ENCODE data around the gene CDC123. TPM values are rescaled to one million over a fixed set of nuclear protein-coding genes. Genes with fewer than 3 reads are reported as not detected.
"Not testable (repeated sequence)": the region's sequence is repeated elsewhere in the genome, so short reads cannot be mapped to it uniquely, and the experiment has no call there.

The CDC123 gene
- total RNA-seq, 1 donor from 2014 or later, result 76.0 TPM

DNA sequence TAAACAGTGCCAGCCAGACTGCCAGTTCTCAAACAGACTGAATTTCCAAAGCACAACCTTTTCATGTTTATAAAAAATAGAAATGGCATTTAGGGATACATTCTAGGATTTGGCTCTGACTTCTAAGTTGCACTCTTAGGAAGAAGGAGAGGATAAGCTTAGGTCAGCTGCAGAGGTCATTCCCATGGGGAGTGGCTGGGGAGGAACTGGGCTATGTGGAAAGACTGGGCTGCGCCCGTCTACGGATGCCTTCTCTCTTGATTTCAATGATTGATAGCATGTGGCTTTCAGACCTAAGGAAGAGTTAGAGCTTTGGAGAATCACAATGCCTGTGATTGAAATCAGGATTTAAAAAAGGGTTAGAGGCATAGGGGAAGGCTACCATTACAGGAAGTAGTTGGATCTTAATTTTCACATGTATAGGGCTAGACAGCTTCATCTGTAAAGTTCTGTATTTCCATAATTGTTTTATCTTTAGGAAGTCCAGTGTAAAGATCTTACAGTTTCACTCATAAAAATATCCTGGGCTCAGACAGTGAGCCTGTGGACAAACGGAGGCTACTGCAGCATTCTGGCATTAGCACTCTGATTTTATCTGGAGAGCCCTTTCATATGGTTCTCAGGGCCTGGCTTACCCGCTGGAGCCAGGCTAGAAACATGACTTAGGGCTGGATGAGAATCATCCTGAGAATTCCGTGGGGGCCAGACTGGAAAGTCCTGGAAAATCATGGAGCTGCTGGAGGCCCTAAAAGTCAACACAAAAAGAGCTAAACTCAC, 29.8 kb upstream of the CDC123 start:
- DNase-seq, result no peak
- H3K4me3 Mint-ChIP-seq (ENCODE audit: unreplicated experiment), result no peak overlapping the region
- H3K27ac Mint-ChIP-seq (ENCODE audit: unreplicated experiment), result no peak overlapping the region
- no peaks in the 10 kb centered on the region for H3K9me3 Mint-ChIP-seq (ENCODE audit: unreplicated experiment)
- no peaks in the 10 kb centered on the region for H3K27me3 Mint-ChIP-seq (ENCODE audit: unreplicated experiment)
- peaks cover under 1% of the 10 kb centered on the region for H3K36me3 Mint-ChIP-seq (ENCODE audit: unreplicated experiment)
- H3K4me1 Mint-ChIP-seq (ENCODE audit: low read depth, unreplicated experiment), result no peaks in the 10 kb centered on the region
- TF ChIP-seq, protein P1, sequence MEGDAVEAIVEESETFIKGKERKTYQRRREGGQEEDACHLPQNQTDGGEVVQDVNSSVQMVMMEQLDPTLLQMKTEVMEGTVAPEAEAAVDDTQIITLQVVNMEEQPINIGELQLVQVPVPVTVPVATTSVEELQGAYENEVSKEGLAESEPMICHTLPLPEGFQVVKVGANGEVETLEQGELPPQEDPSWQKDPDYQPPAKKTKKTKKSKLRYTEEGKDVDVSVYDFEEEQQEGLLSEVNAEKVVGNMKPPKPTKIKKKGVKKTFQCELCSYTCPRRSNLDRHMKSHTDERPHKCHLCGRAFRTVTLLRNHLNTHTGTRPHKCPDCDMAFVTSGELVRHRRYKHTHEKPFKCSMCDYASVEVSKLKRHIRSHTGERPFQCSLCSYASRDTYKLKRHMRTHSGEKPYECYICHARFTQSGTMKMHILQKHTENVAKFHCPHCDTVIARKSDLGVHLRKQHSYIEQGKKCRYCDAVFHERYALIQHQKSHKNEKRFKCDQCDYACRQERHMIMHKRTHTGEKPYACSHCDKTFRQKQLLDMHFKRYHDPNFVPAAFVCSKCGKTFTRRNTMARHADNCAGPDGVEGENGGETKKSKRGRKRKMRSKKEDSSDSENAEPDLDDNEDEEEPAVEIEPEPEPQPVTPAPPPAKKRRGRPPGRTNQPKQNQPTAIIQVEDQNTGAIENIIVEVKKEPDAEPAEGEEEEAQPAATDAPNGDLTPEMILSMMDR (IDR thresholded peaks at IDR 0.05; ENCODE audit: partially characterized antibody, unreplicated experiment), result no peak

DNA sequence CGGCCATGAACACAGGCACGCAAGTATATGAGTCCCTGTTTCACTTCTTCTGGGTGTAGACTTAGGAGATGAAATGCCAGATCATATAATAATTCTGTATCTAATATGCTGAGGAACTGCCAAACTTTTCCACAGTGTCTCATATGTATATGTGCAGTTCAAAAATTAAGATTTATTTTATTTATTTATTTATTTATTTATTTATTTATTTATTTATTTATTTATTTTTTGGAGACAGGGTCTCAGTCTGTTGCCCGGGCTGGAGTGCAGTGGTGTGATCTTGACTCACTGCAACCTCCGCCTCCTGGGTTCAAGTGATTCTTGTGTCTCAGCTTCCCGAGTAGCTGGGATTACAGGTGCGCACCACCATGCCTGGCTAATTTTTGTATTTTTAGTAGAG, 24.5 kb upstream of the CDC123 start:
- not testable (repeated sequence) for H3K9me3 Mint-ChIP-seq (ENCODE audit: unreplicated experiment); H3K36me3 Mint-ChIP-seq (ENCODE audit: unreplicated experiment); H3K4me3 Mint-ChIP-seq (ENCODE audit: unreplicated experiment); H3K27ac Mint-ChIP-seq (ENCODE audit: unreplicated experiment); DNase-seq; H3K27me3 Mint-ChIP-seq (ENCODE audit: unreplicated experiment); H3K4me1 Mint-ChIP-seq (ENCODE audit: low read depth, unreplicated experiment)

DNA sequence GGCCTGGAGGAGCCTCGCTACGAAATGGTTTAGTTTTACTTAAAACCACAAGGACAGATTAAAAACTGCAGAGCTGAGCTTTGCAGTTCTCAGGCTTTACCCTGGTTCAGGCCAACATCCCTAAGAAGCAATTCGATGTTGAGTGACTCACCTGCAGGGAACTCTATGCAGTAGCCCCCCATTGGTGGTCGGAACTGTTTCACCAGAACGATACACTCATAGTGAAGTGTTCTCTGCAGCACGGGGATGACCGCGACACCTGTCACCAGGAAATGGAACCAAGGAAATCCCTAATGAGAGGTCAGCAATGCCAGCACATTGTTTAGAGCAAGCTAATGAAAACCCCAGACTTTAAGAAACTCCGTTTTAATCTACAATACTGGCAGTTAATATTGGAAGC, 18.3 kb upstream of the CDC123 start:
- Mint-ChIP-seq H3K4me3 (ENCODE audit: unreplicated experiment) (no peak overlapping the region), H3K27me3 (ENCODE audit: unreplicated experiment) (no peaks in the 10 kb centered on the region), H3K9me3 (ENCODE audit: unreplicated experiment) (no peaks in the 10 kb centered on the region), H3K27ac (ENCODE audit: unreplicated experiment) (no peak overlapping the region), H3K4me1 (ENCODE audit: low read depth, unreplicated experiment) (no peaks in the 10 kb centered on the region), H3K36me3 (ENCODE audit: unreplicated experiment) (no peaks in the 10 kb centered on the region)
- no peak for DNase-seq
- TF ChIP-seq, protein P1 (IDR thresholded peaks at IDR 0.05; ENCODE audit: partially characterized antibody, unreplicated experiment), result no peak

DNA sequence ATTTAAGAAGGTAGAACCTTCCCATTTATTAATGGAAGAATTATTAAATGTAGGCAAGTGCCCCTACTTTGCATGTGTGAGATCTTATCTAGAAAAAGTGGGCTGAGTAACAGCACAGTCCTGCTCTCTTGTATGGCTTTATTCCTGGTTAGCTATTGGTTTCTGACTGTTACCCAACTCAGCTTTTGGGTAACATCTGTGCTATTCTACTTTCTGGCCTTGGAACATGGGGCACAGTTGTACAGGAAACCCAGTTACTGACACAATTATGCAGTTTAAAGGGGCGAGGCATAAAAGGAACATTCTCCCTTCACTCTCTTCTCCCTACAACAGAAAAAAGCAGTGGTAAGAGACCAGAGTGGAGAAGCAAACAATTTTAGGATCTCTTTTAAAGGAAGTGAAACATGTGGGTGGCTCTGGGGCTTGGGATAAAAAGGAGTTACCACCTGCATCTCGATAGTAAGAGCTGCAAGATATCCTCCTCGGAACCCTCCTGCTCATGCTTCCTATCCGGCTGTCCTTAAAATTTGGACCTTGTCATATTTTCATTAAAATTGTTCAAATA, 16.3 kb upstream of the CDC123 start:
- DNase-seq, result no peak
- H3K9me3 Mint-ChIP-seq (ENCODE audit: unreplicated experiment), result no peaks in the 10 kb centered on the region
- TF ChIP-seq, protein P1 (IDR thresholded peaks at IDR 0.05; ENCODE audit: partially characterized antibody, unreplicated experiment), result no peak
- H3K36me3 Mint-ChIP-seq (ENCODE audit: unreplicated experiment), result no peaks in the 10 kb centered on the region
- no peaks in the 10 kb centered on the region for H3K4me1 Mint-ChIP-seq (ENCODE audit: low read depth, unreplicated experiment)
- H3K4me3 Mint-ChIP-seq (ENCODE audit: unreplicated experiment), result no peak overlapping the region
- H3K27ac Mint-ChIP-seq (ENCODE audit: unreplicated experiment), result no peak overlapping the region
- no peaks in the 10 kb centered on the region for H3K27me3 Mint-ChIP-seq (ENCODE audit: unreplicated experiment)

DNA sequence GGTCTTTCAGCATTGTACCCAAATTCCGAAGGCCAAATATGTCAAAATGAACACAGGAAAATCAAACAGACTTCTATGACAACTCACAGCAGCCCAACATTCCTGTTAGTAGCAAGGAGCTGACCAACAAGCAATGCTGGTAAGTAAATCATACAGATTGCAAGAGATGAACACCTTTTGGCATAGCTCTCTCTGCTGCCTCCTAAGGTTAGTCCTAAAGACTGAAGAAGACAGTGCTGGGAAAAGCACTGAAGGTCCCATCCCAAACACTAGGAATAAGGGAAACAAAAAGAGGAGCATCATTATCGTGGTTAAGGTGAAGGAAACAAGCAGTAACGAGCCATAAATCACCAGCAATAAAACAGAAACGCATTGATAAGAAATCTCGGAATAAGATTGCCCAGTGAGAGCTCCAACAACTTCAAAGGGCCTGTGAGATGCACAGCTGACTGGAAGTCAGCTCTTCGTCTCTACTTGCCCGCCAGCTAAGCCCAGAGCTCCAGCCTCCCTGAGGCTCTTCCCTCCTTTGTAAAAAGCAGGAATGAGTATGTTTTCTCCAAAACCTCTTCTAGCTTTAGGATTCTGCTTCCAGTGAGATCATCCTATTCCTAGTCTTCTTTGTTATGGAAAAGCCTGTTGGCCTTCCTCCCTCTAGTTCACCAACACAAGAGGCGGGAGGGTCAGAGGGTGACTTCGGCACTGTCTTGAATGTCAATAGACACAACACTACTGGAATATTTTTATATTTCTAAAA, 15.6 kb upstream of the CDC123 start:
- TF ChIP-seq, protein P1 (IDR thresholded peaks at IDR 0.05; ENCODE audit: partially characterized antibody, unreplicated experiment), result no peak
- Mint-ChIP-seq H3K27me3 (ENCODE audit: unreplicated experiment) (no peaks in the 10 kb centered on the region), H3K36me3 (ENCODE audit: unreplicated experiment) (no peaks in the 10 kb centered on the region), H3K27ac (ENCODE audit: unreplicated experiment) (no peak overlapping the region), H3K4me3 (ENCODE audit: unreplicated experiment) (no peak overlapping the region), H3K9me3 (ENCODE audit: unreplicated experiment) (no peaks in the 10 kb centered on the region), H3K4me1 (ENCODE audit: low read depth, unreplicated experiment) (no peaks in the 10 kb centered on the region)
- DNase-seq, result no peak
